Common myeloid progenitor, CD34-positive (primary cell): ENCODE measurements around the gene SNN.
A peak's percentile ranks its signal among the peaks of the same experiment; 100 is the strongest.

Experiments
- CTCF ChIA-PET: fragments of 350-600 bp; sonication (Branson Sonifier 250); formaldehyde crosslinking; loops from one replicate; lab custom pipeline; 2021; ENCODE audit warnings: antibody characterized with exemption; lab: Charles Lee
- POLR2A ChIA-PET: fragments of 350-600 bp; sonication (Branson Sonifier 250); formaldehyde crosslinking; loops from one replicate; lab custom pipeline; 2021; ENCODE audit warnings: antibody characterized with exemption; lab: Charles Lee
- DNase-seq, 3 donors: peaks; one replicate each; pipeline versions ENCODE4 v3.0.0 to v3.0.0-alpha.2; 2013
- H3K27ac ChIP-seq, 2 experiments: 1 replicate in 1 of 2; 2 replicates in 1 of 2; pipeline ENCODE4 v1.7.0; 2013; ENCODE audit warnings: inconsistent platforms in 2 of 2, low read length in 2 of 2, mild to moderate bottlenecking in 2 of 2, low read depth in 1 of 2, moderate library complexity in 1 of 2; ENCODE audit not compliant: severe bottlenecking in 2 of 2, insufficient read depth in 1 of 2, poor library complexity in 1 of 2
- H3K27me3 ChIP-seq, 5 experiments: replicated peaks in 2 of 5; 1 replicate in 3 of 5; 2 replicates in 2 of 5; pipeline versions ENCODE4 v1.6.1 to v1.7.0; 2013; ENCODE audit warnings: low read length in 4 of 5, mild to moderate bottlenecking in 2 of 5, moderate library complexity in 2 of 5, inconsistent platforms in 1 of 5; ENCODE audit not compliant: insufficient read depth in 5 of 5, control insufficient read depth in 4 of 5
- H3K36me3 ChIP-seq, 4 experiments: 1 replicate in 2 of 4; 2 replicates in 2 of 4; pipeline versions ENCODE4 v1.6.1 to v1.7.0; 2013; ENCODE audit warnings: low read length in 3 of 4, control low read depth in 1 of 4, mild to moderate bottlenecking in 1 of 4; ENCODE audit not compliant: control insufficient read depth in 4 of 4, insufficient read depth in 4 of 4
- H3K4me1 ChIP-seq, 4 experiments: 1 replicate in 3 of 4; 2 replicates in 1 of 4; pipeline versions ENCODE4 v1.6.1 to v1.7.1; 2013; ENCODE audit warnings: low read length in 3 of 4, mild to moderate bottlenecking in 3 of 4, control low read depth in 1 of 4, inconsistent platforms in 1 of 4, moderate library complexity in 1 of 4; ENCODE audit not compliant: control insufficient read depth in 4 of 4, insufficient read depth in 4 of 4; ENCODE audit errors: control extremely low read depth in 1 of 4
- H3K4me3 ChIP-seq, 7 experiments: 1 replicate in 4 of 7; 2 replicates in 3 of 7; pipeline versions ENCODE4 v1.5.1 to v1.7.0; 2013; ENCODE audit warnings: mild to moderate bottlenecking in 7 of 7, low read length in 6 of 7, moderate library complexity in 6 of 7, inconsistent platforms in 2 of 7, low read depth in 2 of 7, control low read depth in 1 of 7; ENCODE audit not compliant: insufficient read depth in 4 of 7, control insufficient read depth in 1 of 7; ENCODE audit errors: extremely low read depth in 1 of 7
- H3K9me3 ChIP-seq, 5 experiments: 1 replicate in 4 of 5; 2 replicates in 1 of 5; pipeline versions ENCODE4 v1.6.1 to v1.7.1; 2013; ENCODE audit warnings: low read length in 4 of 5, mild to moderate bottlenecking in 2 of 5, inconsistent platforms in 1 of 5, low read depth in 1 of 5, moderate library complexity in 1 of 5; ENCODE audit not compliant: control insufficient read depth in 4 of 5, insufficient read depth in 2 of 5; ENCODE audit errors: control extremely low read depth in 1 of 5
- WGBS: methylation state at CpG from one replicate; pipeline ENCODE4 v1.1.5; 2013; ENCODE audit not compliant: insufficient coverage; 5-methylcytosine and 5-hydroxymethylcytosine counted together

SNN gene

DNA sequence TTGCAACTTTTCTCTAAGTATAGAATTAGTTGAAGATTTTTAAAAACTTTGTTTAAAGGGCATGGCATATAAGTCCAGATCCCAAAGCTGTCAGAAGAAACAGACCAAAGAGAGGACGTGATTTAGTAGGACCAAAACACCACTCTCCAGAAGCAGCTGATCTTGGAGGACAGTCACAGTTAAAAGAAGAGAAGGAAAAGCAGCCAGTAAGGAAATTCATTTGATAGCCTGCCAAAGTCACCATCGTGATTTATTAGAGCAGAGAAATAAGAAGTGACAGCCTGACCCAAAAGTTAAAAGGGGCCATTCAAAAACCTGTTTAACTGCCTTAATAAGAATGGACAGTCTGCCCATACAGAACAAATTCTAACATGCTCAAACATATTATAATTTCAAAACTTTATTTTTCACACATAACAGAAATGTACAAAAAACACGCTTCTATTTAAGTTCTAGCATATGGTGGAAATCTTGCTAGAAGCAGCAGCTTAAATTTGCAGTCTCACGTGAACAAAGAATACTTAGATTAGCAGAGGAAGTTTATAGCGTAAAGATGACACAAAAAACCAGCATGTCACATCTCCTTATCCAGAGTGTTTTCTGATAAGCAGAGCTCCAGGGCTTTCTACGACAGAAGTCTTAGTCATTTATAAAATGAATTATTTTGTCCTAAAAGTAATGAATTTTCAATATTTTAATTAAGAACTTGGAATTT, 37.2 kb downstream of the SNN start:
- WGBS, result no CpG with 5 or more reads among the region's 6 CpGs
- no peak overlapping the region for H3K4me3 ChIP-seq
- peak in 1 of 3 donors; percentile 33 for DNase-seq
- H3K9me3 ChIP-seq, result no peaks in the 10 kb centered on the region
- H3K36me3 ChIP-seq, result peaks cover 4 to 34% (median 17%) of the 10 kb centered on the region in 4 experiments
- CTCF ChIA-PET, result interaction anchor here (1.0 to 1.1 kb wide), 2 partner anchors 10 to 297 kb away, joined by 3 read pairs; no protein-coding TSS in a partner anchor
- no peak overlapping the region for H3K27ac ChIP-seq
- no peaks in the 10 kb centered on the region for H3K27me3 ChIP-seq
- POLR2A ChIA-PET, result no interaction called here
- peaks cover 0 to 5% (median 4%) of the 10 kb centered on the region in 4 experiments for H3K4me1 ChIP-seq

DNA sequence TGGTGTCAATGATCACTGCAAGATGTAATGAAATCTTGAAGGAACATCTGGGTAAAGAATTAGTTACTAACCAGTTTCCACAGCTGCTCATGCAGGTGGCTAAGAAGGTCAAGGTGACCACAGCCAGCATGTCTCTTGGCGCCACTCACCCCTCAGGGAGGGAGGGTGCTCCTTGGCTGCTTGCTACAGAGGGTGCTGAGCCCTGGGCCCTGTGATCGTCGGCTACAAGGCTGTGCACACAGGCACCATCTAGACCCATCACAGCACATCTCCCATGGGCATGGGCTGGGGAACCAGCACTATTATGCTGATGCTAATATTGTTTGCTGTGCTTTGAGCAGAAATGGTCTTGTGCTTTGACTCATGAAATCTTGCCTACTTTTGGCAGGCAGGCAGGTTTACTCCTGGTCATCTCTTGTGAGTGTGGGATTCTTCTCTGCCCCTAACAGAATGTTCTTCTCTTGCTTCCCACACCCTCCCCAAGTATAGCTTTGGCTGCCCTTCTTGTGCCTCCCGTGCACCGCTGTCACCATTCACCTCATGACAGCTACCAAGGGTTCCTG, 38.0 kb downstream of the SNN start:
- DNase-seq, result peak in 1 of 3 donors; percentile 20
- Histone ChIP-seq H3K36me3 (peaks cover 6 to 37% (median 19%) of the 10 kb centered on the region in 4 experiments), H3K4me3 (no peak overlapping the region), H3K9me3 (no peaks in the 10 kb centered on the region), H3K4me1 (no peaks in the 10 kb centered on the region), H3K27me3 (no peaks in the 10 kb centered on the region), H3K27ac (no peak overlapping the region)
- CTCF ChIA-PET, result interaction anchor here (1.0 kb wide), 1 partner anchor 9 kb away, joined by 3 read pairs; no protein-coding TSS in a partner anchor
- WGBS, result no CpG with 5 or more reads among the region's 5 CpGs
- POLR2A ChIA-PET, result interaction anchor here (0.7 kb wide), 1 partner anchor 423 kb away, joined by 3 read pairs; no protein-coding TSS in a partner anchor

- CTCF ChIA-PET, result interaction anchor here (1.2 to 2.3 kb wide), 4 partner anchors 11 to 302 kb away, joined by 3 to 6 read pairs (median 4); no protein-coding TSS in a partner anchor
- Histone ChIP-seq H3K4me1 (no peaks in the 10 kb centered on the region), H3K9me3 (no peaks in the 10 kb centered on the region), H3K27me3 (no peaks in the 10 kb centered on the region), H3K4me3 (no peak overlapping the region), H3K27ac (no peak overlapping the region), H3K36me3 (peaks cover 4 to 46% (median 21%) of the 10 kb centered on the region in 4 experiments)
- POLR2A ChIA-PET, result no interaction called here
- DNase-seq, result no peak
- WGBS, result 100% methylated on average over 2 of the region's 4 CpGs
Observed at GRCh38 chr16:11707679-11708197, 39.5 kb downstream of the SNN start.

GRCh38 chr16:11708421-11708820, 40.2 kb downstream of the SNN start:
- CTCF ChIA-PET, result interaction anchor here (1.2 to 2.3 kb wide), 3 partner anchors 17 to 303 kb away, joined by 3 to 6 read pairs (median 4); no protein-coding TSS in a partner anchor
- POLR2A ChIA-PET, result no interaction called here
- Histone ChIP-seq H3K9me3 (no peaks in the 10 kb centered on the region), H3K27me3 (no peaks in the 10 kb centered on the region), H3K36me3 (peaks cover 4 to 43% (median 17%) of the 10 kb centered on the region in 4 experiments), H3K4me1 (no peaks in the 10 kb centered on the region), H3K4me3 (no peak overlapping the region), H3K27ac (no peak overlapping the region)
- 100% methylated on average over 1 of the region's 1 CpG for WGBS
- no peak for DNase-seq

DNA sequence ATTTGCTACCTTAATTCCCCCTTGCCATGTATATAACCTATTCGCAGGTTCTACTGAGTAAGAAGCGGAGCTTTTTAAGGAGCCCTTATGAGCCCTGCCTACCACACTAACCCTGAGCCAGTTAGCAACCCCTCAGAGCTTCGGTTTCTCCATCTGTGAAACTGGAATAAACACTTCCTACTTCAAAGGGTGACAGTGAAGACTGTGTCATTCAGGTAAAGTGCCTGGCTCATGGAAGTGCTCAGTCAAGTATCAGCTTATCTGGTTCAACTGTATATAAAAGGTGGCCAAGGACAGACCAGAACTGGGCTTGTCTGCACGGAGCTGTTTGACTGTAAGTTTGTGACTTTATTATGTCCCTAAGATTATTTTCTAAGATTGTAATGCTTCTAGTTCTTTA, 43.4 kb downstream of the SNN start:
- no peak for DNase-seq
- Histone ChIP-seq H3K27me3 (no peaks in the 10 kb centered on the region), H3K27ac (no peak overlapping the region), H3K9me3 (no peaks in the 10 kb centered on the region), H3K4me3 (no peak overlapping the region), H3K4me1 (no peaks in the 10 kb centered on the region), H3K36me3 (peaks cover 9 to 54% (median 26%) of the 10 kb centered on the region in 4 experiments)
- POLR2A ChIA-PET, result interaction anchor here (0.6 to 1.1 kb wide), 2 partner anchors 79 to 303 kb away, joined by 3 to 4 read pairs; no protein-coding TSS in a partner anchor
- WGBS, result 100% methylated on average over 2 of the region's 4 CpGs
- CTCF ChIA-PET, result interaction anchor here (1.0 to 2.1 kb wide), 8 partner anchors 11 to 762 kb away, joined by 3 to 6 read pairs (median 3); no protein-coding TSS in a partner anchor

GRCh38 chr16:11712122-11712521, 43.9 kb downstream of the SNN start:
- H3K4me3 ChIP-seq, result no peak overlapping the region
- H3K27ac ChIP-seq, result no peak overlapping the region
- ChIA-PET CTCF (interaction anchor here (1.0 to 2.1 kb wide), 8 partner anchors 11 to 316 kb away, joined by 3 to 6 read pairs (median 3); no protein-coding TSS in a partner anchor), POLR2A (interaction anchor here (0.6 to 1.1 kb wide), 2 partner anchors 79 to 304 kb away, joined by 3 to 4 read pairs; no protein-coding TSS in a partner anchor)
- H3K4me1 ChIP-seq, result no peaks in the 10 kb centered on the region
- 100% methylated on average over 2 of the region's 3 CpGs for WGBS
- no peak for DNase-seq
- peaks cover 9 to 54% (median 26%) of the 10 kb centered on the region in 4 experiments for H3K36me3 ChIP-seq
- H3K27me3 ChIP-seq, result no peaks in the 10 kb centered on the region
- H3K9me3 ChIP-seq, result no peaks in the 10 kb centered on the region
